Heart left ventricle (tissue), 16 donors: ENCODE measurements around the gene PUS3. TPM values are rescaled to one million over a fixed set of nuclear protein-coding genes. Genes with fewer than 3 reads are reported as not detected.

ENCODE experiments used
- ATAC-seq, 4 donors: fragments of 200-7000 bp; cut with Tn5 transposase; one replicate each; pipeline ENCODE4 v1.9.1; 2020 to 2022; ENCODE audit warnings: moderate library complexity in 4 of 4, mild to moderate bottlenecking in 3 of 4, moderate number of reproducible peaks in 1 of 4
- DNase-seq, 5 donors: peaks; one replicate each; pipeline ENCODE4 v3.0.0-alpha.2; 2020
- H3K27ac ChIP-seq, 12 donors: fragments of 200-600 bp; sonication (generic) in 4 of 12; one replicate each; pipeline versions ENCODE4 v1.5.0 to v1.8.0; 2016 to 2022; ENCODE audit warnings: mild to moderate bottlenecking in 2 of 12
- H3K27me3 ChIP-seq, 9 donors: fragments of 200-600 bp; sonication (generic) in 2 of 9; one replicate each; pipeline versions ENCODE4 v1.5.1 to v1.8.0; 2016 to 2022; ENCODE audit warnings: mild to moderate bottlenecking in 3 of 9
- H3K36me3 ChIP-seq, 9 donors: fragments of 200-600 bp; sonication (generic) in 2 of 9; one replicate each; pipeline versions ENCODE4 v1.5.0 to v1.8.0; 2018 to 2022; ENCODE audit warnings: mild to moderate bottlenecking in 2 of 9
- H3K4me1 ChIP-seq, 12 donors: fragments of 200-600 bp; sonication (generic) in 4 of 12; one replicate each; pipeline versions ENCODE4 v1.5.0 to v1.8.0; 2016 to 2022; ENCODE audit warnings: mild to moderate bottlenecking in 3 of 12
- H3K4me3 ChIP-seq, 12 donors: fragments of 200-600 bp; sonication (generic) in 4 of 12; one replicate each; pipeline versions ENCODE4 v1.5.0 to v1.8.0; 2017 to 2022; ENCODE audit warnings: mild to moderate bottlenecking in 9 of 12, moderate library complexity in 4 of 12
- H3K9me3 ChIP-seq, 12 donors: fragments of 200-600 bp; sonication (generic) in 4 of 12; one replicate each; pipeline versions ENCODE4 v1.5.0 to v1.8.0; 2016 to 2022; ENCODE audit warnings: mild to moderate bottlenecking in 1 of 12
- POLR2A ChIP-seq, 2 donors: fragments of 450-650 bp; IDR thresholded peaks; one replicate each; pipeline ENCODE4 v1.6.1; 2017; ENCODE audit warnings: antibody characterized with exemption in 2 of 2, mild to moderate bottlenecking in 2 of 2, moderate library complexity in 2 of 2
- WGBS, 4 donors: extraction: QIAGEN DNeasy Blood & Tissue Kit in 2 of 4; methylation state at CpG; one replicate each; pipeline versions ENCODE4 v1.1.5 to v1.1.7; 2013 to 2018; 5-methylcytosine and 5-hydroxymethylcytosine counted together
- intact Hi-C, 10 donors: fragments of 100-400 bp; cut with DNase I; formaldehyde crosslinking; loops; one replicate each; pipeline versions ENCODE4 v1.11.1 to v1.14.2; 2022
- polyA plus RNA-seq, 2 donors: library from polyadenylated mRNA; stranded (reverse); fragments of 200-250 nt; gene quantifications; one replicate each; pipeline ENCODE4 v1.2.3, GENCODE V29; 2013
- total RNA-seq, 9 donors: library from RNA; depleted of rRNA in 2 of 9; stranded (reverse); fragments of >200 nt in 2 of 9; fragmentation: NEBNext Ultra II Directional in 3 of 9; extraction: Animal tissue kit (Norgen Biotek cat#: 25700) in 3 of 9; gene quantifications; one replicate each; pipeline versions ENCODE4 v1.1.0 to v1.2.4, GENCODE V29; 2016 to 2023
- TF ChIP-seq, protein P1 (sequence below), 12 donors: fragments of 200-600 bp; sonication (generic) in 4 of 12; IDR thresholded peaks; one replicate each; pipeline versions ENCODE4 v1.5.0 to v1.8.0; 2018 to 2022; ENCODE audit warnings: antibody characterized with exemption in 12 of 12, mild to moderate bottlenecking in 5 of 12
- donor health status: ischemic (EF 13 %, LVEDD 7.1; RV severe dilation, severe dysfunction).
- donor health status: healthy with polysubstance abuse.
- donor health status: DM: no; HTN: yes; CAD: no.
- donor health status: DM: no; HTN: no; CAD: no.
- donor health status: ischemic (EF 25% LVEDD 6.9; RV normal size, moderate dysfunction).
- donor health status: ischemic (EF 25% LVEDD 5.7; RV mildly dilated, moderate dysfunction).
- donor health status: healthy.
- donor health status: DM: yes; HTN: yes; CAD: no.
- donor health status: ischemic (EF 35%, LVEDD 5.7; RV mildly dilated, moderate dysfunction).
- donor health status: nonischemic (EF 11% LVEDD 7.7; RV severe dilation, severe dysfunction).
- donor health status: DM: yes; HTN: yes; CAD: no.
- donor health status: PGD.
- donor health status: ischemic (EF 29% LVEDD 5.4; RV normal size, mild dysfunction).
- donor health status: nonischemic (EF 23%, LVEDD 6.1; RV moderate dilation, normal function).

PUS3 gene
- total and polyA plus RNA-seq, 11 donors = 5.4 to 11.0 (median 8.3) TPM

DNA sequence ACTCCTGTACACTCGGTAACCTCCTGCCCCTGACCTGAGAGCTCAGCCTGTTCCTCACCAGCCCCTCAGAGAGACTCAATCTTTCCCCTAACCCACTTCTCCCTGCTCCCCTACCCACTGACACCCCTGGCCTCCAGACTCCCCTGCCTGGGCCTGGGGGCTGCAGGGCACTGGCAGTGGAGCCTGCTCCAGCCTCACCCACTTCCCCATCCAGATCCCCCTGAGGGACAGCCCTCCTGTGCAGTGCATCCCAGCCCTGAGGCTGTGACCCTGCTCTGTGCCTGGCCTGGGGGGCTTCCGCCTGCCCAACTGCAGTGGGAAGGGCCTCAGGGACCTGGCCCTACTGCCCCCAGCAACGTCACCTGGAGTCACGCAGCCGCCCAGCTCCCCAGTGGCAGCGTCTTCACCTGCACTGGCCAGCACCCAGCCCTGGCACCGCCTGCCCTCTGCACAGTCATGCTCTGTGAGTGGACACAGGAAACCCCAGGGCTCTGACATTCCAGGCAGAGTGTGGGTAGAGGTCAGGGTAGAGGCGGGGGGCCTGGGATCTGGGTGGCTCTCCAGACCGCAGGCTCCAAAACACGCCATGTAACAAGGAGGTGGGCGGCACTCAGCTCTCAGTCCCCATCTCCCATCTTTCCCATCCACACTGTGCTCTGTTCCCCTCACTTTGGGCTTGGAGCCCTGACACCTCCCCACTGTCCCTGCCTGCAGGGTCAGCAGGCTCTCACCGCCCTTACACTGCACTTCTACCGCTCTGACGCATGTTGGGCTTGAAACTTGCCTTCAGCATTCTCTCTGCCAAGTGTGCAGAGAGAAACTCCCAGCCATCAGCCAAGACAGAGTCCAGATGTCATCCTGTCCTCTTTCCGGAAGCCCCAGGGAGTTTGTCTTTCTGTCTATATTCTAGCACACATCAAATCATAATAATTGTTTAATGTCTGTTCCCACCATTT, 48.0 kb upstream of the PUS3 start:
- H3K27ac ChIP-seq = peak overlapping the region in 11 of 12 donors; percentile 27 to 70 (median 44)
- TF ChIP-seq, protein P1, sequence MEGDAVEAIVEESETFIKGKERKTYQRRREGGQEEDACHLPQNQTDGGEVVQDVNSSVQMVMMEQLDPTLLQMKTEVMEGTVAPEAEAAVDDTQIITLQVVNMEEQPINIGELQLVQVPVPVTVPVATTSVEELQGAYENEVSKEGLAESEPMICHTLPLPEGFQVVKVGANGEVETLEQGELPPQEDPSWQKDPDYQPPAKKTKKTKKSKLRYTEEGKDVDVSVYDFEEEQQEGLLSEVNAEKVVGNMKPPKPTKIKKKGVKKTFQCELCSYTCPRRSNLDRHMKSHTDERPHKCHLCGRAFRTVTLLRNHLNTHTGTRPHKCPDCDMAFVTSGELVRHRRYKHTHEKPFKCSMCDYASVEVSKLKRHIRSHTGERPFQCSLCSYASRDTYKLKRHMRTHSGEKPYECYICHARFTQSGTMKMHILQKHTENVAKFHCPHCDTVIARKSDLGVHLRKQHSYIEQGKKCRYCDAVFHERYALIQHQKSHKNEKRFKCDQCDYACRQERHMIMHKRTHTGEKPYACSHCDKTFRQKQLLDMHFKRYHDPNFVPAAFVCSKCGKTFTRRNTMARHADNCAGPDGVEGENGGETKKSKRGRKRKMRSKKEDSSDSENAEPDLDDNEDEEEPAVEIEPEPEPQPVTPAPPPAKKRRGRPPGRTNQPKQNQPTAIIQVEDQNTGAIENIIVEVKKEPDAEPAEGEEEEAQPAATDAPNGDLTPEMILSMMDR (IDR thresholded peaks at IDR 0.05) = no peak
- TF ChIP-seq POLR2A (IDR thresholded peaks at IDR 0.05) = no peak
- intact Hi-C loops = loop anchor here in 1 of 10 donors (10.0 kb wide), 1 partner anchor 114 kb away; the partner anchor contains the start of gene CDON

DNA sequence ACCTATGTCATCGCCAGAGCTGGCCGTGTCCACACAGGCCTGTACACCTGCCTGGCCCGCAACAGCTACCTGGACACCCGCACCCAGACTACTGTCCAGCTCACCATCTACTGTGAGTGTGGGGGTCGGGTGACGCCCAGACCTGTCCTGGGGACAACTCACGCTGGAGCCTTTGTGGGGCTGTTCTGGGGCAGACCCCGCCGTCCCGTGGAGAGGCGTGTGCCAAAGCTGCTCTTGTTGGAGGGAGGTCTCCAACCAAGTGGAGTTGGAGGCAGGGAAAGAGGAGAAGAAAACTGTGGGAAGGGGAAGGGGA, 47.1 kb upstream of the PUS3 start:
- Histone ChIP-seq H3K36me3 (no peaks in the 10 kb centered on the region), H3K27ac (peak overlapping the region in 1 of 12 donors; percentile 63), H3K9me3 (no peaks in the 10 kb centered on the region), H3K4me1 (peaks cover 3 to 27% (median 16%) of the 10 kb centered on the region in 12 donors), H3K4me3 (no peak overlapping the region), H3K27me3 (peaks cover 0 to 7% (median 0%) of the 10 kb centered on the region in 9 donors)
- 86 to 98% (median 94%) methylated on average over 9 to 11 of the region's 11 CpGs for WGBS, 4 donors
- no peak for TF ChIP-seq POLR2A (IDR thresholded peaks at IDR 0.05)
- TF ChIP-seq, protein P1 (IDR thresholded peaks at IDR 0.05) = no peak
- ATAC-seq (no peak), DNase-seq (no peak)
- intact Hi-C loops = loop anchor here in 1 of 10 donors (10.0 kb wide), 1 partner anchor 115 kb away; the partner anchor contains the start of gene CDON

More for the DNA sequence above, 48.0 kb upstream of the PUS3 start:
- Histone ChIP-seq H3K4me3 (no peak overlapping the region), H3K36me3 (no peaks in the 10 kb centered on the region), H3K27me3 (peaks cover 0 to 7% (median 0%) of the 10 kb centered on the region in 9 donors), H3K9me3 (no peaks in the 10 kb centered on the region), H3K4me1 (peaks cover 3 to 27% (median 16%) of the 10 kb centered on the region in 12 donors)
- DNase-seq (peak; percentile 76 to 88 (median 81)), ATAC-seq (peak; percentile 83 to 93 (median 90))
- WGBS, 4 donors = 49 to 69% (median 60%) methylated on average over 12 to 15 of the region's 15 CpGs

DNA sequence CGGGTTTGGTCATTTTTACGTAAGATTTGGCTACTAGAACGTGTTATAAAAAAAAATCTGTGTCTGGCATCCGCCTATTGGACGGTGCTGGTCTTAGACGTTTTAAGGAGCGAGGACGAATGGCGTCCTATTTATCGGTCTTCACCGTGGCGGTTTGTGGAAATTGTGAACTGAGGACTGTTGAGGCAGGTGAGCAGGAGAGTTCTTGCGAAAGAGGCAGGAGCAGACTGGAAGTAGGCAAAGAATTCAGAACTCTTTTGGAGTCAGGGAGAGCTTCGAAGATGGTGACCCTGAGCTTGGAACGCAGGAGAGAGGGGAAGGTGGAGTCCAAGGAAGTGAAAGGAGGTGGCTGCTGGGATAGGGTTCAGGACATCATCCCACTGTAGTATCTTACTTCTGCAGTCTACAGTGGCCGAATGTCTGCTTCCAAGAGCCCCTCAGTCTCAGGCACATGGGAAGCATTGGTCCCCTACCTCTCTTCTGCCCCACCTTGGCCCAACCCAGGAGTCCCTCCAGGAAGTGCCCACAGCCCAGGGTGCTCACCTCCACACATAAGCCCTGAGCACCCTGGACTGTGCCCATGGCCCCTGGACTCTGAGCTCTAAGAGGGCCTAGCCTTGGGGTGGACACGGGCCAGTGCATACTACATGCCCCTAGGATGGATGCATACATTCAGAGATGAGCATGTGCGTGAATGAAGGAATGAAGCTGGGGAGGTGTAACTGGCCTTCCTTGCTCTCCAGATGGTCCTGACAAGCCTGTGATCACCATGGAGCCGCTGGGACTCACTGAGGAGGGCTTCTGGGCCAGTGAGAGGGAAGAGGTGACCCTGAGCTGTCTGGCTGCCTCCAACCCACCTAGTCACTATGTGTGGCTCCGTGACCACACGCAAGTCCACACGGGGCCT, 46.5 kb upstream of the PUS3 start:
- intact Hi-C loops = loop anchor here in 3 of 10 donors (10.0 kb wide), 2 partner anchors 105 to 115 kb away; partner anchors contain the start of gene CDON (in 1 of the 3)
- 93 to 95% (median 94%) methylated on average over 20 to 22 of the region's 22 CpGs for WGBS, 4 donors

More for the DNA sequence above, 46.5 kb upstream of the PUS3 start:
- Histone ChIP-seq H3K4me3 (no peak overlapping the region), H3K27me3 (peaks cover 0 to 7% (median 0%) of the 10 kb centered on the region in 9 donors), H3K27ac (no peak overlapping the region), H3K36me3 (no peaks in the 10 kb centered on the region), H3K9me3 (no peaks in the 10 kb centered on the region), H3K4me1 (peaks cover 3 to 27% (median 16%) of the 10 kb centered on the region in 12 donors)
- DNase-seq (no peak), ATAC-seq (no peak)
- TF ChIP-seq, protein P1 (IDR thresholded peaks at IDR 0.05) = no peak
- TF ChIP-seq POLR2A (IDR thresholded peaks at IDR 0.05) = no peak
